NCI-H187 (cell line): ENCODE results near the gene CHST15.
"Not testable (repeated sequence)": the region's sequence is repeated elsewhere in the genome, so short reads cannot be mapped to it uniquely, and the experiment has no call there.

Experiments used
- DNase-seq, 2 experiments: peaks; one replicate each; lab custom pipeline; 2025; lab: John Stamatoyannopoulos, UW

CHST15 gene

GRCh38 chr10:124124123-124124768, 30.8 kb upstream of the CHST15 start:
- no peak for DNase-seq

GRCh38 chr10:124123156-124123555, 29.8 kb upstream of the CHST15 start:
- DNase-seq: no peak

- no peak for DNase-seq
Observed at GRCh38 chr10:124122211-124122610, 28.8 kb upstream of the CHST15 start.

- no peak for DNase-seq
Observed at GRCh38 chr10:124120410-124121061, 27.1 kb upstream of the CHST15 start.

GRCh38 chr10:124119946-124120345, 26.5 kb upstream of the CHST15 start:
- no peak for DNase-seq

- no peak for DNase-seq
Observed at GRCh38 chr10:124119216-124119615, 25.8 kb upstream of the CHST15 start.

- DNase-seq: no peak
Observed at GRCh38 chr10:124117833-124118232, 24.4 kb upstream of the CHST15 start.

GRCh38 chr10:124117511-124117785, 24.1 kb upstream of the CHST15 start:
- DNase-seq: no peak

- DNase-seq: no peak
Observed at GRCh38 chr10:124116771-124117510, 23.5 kb upstream of the CHST15 start.

- no peak for DNase-seq
Observed at GRCh38 chr10:124114696-124115095, 21.3 kb upstream of the CHST15 start.

- DNase-seq: no peak
Observed at GRCh38 chr10:124112891-124113580, 19.6 kb upstream of the CHST15 start.

- DNase-seq: no peak
Observed at GRCh38 chr10:124110882-124111281, 17.5 kb upstream of the CHST15 start.

GRCh38 chr10:124109261-124109660, 15.9 kb upstream of the CHST15 start:
- DNase-seq: no peak

- no peak for DNase-seq
Observed at GRCh38 chr10:124107072-124107471, 13.7 kb upstream of the CHST15 start.

- no peak for DNase-seq
Observed at GRCh38 chr10:124106241-124106879, 13.0 kb upstream of the CHST15 start.

GRCh38 chr10:124105594-124105993, 12.2 kb upstream of the CHST15 start:
- DNase-seq: no peak

GRCh38 chr10:124105045-124105444, 11.6 kb upstream of the CHST15 start:
- no peak for DNase-seq

GRCh38 chr10:124104011-124104627, 10.7 kb upstream of the CHST15 start:
- DNase-seq: no peak

- no peak for DNase-seq
Observed at GRCh38 chr10:124101351-124101750, 8.0 kb upstream of the CHST15 start.

- DNase-seq: not testable (repeated sequence)
Observed at GRCh38 chr10:124100651-124101050, 7.3 kb upstream of the CHST15 start.

- no peak for DNase-seq
Observed at GRCh38 chr10:124100124-124100523, 6.7 kb upstream of the CHST15 start.

- DNase-seq: no peak
Observed at GRCh38 chr10:124099604-124100003, 6.2 kb upstream of the CHST15 start.
